HG02970 (cell line): ENCODE measurements around the gene MRI1.
"Not testable (repeated sequence)": the region's sequence is repeated elsewhere in the genome, so short reads cannot be mapped to it uniquely, and the experiment has no call there.

Source experiments
- ATAC-seq: cut with Tn5 transposase; IDR thresholded peaks from one replicate; pipeline ENCODE4 v1.9.1; 2021; ENCODE audit warnings: mild to moderate bottlenecking, moderate library complexity, moderate number of reproducible peaks; ENCODE audit not compliant: unreplicated experiment, low FRiP score

Gene MRI1

DNA sequence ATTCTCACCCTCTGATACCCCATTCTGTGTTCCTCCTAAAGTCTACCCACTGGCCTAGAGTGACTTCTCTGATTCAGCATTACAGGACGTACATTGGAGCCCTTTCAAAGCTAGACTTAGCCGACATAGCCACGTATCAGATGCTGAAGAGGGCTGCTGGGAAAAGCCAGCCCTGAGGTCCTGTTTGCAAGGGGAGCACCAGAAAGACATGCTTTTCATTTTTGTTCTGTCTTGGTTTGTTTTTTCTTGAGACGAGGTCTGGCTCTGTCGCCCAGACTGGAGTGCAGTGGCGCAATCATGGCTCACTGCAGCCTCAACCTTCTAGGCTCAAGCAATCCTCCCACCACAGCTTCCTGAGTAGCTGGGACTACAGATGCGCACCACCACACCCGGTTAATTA is 24.7 kb downstream of the MRI1 start:
- no peak for ATAC-seq

DNA sequence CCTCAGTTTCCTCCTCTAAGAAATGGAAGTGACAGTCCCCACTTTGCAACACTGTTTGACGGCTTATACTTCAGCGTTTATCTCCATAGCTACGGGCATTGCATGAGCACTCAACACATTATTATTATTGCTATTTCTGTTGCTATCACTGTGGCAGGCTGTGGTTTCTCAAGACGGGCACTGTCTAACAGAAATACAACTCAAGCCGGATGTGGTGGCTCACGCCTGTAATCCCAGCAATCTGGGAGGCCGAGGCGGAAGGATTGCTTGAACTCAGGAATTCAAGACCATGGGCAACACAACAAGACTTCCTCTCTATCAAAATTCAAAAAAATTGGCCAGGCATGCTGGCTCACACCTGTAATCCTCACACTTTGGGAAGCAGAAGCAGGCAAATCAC is 26.0 kb downstream of the MRI1 start:
- ATAC-seq, result no peak

DNA sequence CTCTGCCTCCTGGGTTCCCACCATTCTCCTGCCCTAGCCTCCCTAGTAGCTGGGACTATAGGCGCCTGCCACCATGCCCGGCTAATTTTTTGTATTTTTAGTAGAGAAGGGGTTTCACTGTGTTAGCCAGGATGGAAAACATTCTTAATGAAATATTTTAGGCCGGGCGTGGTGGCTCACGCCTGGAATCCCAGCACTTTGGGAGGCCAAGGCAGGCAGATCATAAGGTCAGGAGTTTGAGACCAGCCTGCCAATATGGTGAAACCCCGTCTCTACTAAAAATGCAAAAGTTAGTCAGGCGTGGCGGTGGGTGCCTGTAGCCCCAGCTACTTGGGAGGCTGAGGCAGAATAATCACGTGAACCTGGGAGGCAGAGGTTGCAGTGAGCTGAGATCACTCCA is 29.0 kb downstream of the MRI1 start:
- ATAC-seq, result not testable (repeated sequence)

- no peak for ATAC-seq
These were observed 30.1 kb downstream of the MRI1 start for GRCh38 chr19:13794398-13794756.

GRCh38 chr19:13794757-13795589 is 30.7 kb downstream of the MRI1 start, which contains the start of gene ZSWIM4:
ZSWIM4 (plus strand) TSS chr19:13795443; CDS start chr19:13795649, 206 bp downstream.
- peak; percentile 87 for ATAC-seq

GRCh38 chr19:13795595-13796300 is 31.4 kb downstream of the MRI1 start:
- ATAC-seq, result peak; percentile 42

DNA sequence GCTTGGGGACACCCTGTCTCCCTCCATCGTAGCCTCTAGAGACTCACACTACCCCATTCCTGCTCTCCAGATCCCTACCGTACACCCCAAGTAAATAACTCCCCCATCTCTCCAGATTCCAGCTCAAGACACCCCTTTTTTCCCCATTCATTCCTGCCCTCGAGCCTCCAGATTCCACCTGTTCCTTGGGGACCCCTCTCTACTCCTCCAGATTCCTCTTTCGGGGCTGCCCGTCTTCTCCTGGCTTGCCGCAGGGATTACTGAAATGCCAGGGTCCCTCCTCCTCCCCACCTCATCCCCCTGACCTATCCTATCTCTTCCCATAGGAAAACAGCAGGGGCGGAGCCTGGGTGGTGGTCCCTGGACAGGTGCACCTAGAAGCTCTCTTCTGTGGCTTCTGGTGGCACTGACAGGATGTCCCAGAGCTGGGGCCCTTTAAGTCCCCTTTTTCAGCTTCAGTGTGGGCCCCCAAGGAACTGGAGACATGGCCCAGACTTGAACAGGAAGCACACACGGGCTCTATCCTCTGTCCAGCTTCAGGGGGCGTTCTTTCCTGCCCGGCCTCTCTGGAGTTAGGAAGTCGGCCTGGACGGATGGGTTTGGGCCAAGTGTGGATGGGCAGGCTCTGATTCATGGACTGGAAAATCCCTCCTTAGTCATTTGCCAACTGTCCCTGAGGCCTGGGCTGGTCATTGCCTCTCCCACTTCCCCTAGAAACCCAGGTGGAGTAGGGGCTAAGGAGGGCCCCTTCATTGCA is 32.2 kb downstream of the MRI1 start:
- no peak for ATAC-seq

GRCh38 chr19:13797058-13797440 is 32.7 kb downstream of the MRI1 start:
- no peak for ATAC-seq

DNA sequence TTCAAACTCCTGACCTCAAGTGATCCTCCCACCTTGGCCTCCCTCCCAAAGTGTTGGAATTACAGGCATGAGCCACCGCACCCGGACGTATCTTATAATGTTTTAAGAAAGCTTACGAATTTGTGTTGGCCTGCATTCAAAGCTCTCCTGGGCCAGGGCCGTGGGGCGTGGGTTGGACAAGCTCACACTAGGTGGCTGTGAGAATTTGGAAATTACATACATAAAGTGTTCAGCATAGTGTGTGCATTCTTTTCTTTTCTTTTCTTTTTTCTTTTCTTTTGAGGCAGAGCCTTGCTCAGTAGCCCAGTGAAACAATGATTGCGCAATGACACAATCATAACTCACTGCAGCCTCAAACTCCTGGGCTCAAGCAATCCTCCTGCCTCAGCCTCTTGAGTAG is 33.5 kb downstream of the MRI1 start:
- no peak for ATAC-seq

DNA sequence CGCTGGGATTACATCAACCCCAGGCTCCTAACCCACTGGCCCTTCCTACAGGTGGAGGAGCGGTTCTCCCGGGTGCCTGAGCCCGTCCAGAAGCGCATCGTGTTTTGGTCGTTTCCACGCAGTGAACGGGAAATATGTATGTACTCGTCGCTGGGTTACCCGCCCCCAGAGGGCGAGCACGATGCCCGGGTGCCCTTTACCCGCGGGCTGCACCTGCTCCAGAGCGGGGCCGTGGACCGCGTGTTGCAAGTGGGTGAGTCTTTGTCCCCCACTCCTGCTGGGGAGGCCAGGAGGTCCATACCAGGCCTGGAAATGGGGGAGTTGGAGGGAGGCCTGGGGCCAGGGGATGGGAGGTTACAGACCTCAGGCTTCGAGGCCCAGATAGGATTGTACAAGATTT is 35.3 kb downstream of the MRI1 start:
- no peak for ATAC-seq

GRCh38 chr19:13803038-13803437 is 38.7 kb downstream of the MRI1 start:
- no peak for ATAC-seq

- ATAC-seq, result no peak
These were observed 40.7 kb downstream of the MRI1 start for GRCh38 chr19:13804830-13805683.

DNA sequence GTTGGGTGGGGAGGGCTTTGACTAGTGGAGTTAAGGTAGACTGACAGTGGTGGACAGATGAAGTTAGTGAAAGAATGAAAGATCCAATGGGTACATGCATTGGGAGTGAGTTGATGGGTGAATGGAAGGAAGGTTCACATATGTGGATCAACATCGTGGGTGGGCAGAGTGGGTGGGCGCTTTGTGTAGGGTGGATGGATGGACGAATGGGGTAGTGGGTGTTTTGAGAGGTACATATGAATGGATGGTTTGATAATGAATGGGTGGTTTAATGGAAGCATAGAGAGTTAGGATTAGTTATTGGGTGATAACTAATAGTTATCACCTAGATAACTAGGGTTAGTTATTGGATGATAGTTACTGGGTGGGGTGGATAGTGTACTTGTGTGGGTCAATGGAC is 42.4 kb downstream of the MRI1 start:
- ATAC-seq, result no peak

DNA sequence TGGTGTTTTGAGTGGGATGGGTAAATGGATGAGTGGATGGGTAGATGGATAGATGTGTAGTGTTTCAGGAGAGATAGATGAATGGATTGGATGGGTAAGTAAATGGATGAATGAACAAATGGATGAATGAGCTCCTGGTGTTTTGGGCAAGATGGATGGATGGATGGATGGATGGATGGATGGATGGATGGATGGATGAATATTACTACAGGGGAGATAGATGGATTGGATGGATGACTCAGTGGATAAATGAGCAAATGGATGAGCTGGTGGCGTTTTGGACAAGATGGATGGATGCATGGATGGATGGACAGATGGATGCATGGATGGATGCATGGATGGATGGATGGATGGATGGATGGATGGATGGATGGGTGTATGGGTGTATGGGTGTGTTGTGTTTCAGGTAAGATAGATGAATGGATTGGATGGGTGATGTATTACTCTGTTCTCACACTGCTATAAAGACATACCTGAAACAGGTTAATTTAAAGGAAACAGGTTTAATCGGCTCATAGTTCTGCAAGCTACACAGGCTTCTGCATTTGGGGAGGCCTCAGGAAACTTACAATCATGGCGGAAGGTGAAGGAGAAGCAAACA is 43.2 kb downstream of the MRI1 start:
- ATAC-seq, result no peak

- ATAC-seq, result no peak
These were observed 44.5 kb downstream of the MRI1 start for GRCh38 chr19:13808856-13809255.

GRCh38 chr19:13812544-13812943 is 48.2 kb downstream of the MRI1 start:
- no peak for ATAC-seq

DNA sequence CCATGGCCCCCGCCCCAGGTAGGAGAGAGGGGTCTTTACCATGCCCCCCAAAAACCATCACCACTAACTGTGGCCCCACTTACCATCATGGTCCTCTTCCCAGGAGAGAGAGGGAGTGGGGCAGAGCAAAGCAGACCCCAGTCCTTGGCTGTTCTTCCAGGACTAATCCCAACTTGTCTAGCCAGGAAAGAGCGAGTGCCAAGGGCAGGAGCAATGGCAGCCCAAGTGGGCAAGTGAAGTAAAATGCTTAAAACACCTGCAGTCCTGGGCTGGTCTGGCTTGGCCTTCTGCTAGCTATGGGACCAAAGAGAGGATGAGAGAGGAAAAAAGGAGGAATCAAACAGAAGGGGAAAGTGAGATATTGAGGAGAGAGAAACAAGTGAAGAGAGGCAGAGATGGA is 48.8 kb downstream of the MRI1 start:
- ATAC-seq, result no peak

- no peak for ATAC-seq
These were observed 50.2 kb downstream of the MRI1 start for GRCh38 chr19:13814550-13814949.

DNA sequence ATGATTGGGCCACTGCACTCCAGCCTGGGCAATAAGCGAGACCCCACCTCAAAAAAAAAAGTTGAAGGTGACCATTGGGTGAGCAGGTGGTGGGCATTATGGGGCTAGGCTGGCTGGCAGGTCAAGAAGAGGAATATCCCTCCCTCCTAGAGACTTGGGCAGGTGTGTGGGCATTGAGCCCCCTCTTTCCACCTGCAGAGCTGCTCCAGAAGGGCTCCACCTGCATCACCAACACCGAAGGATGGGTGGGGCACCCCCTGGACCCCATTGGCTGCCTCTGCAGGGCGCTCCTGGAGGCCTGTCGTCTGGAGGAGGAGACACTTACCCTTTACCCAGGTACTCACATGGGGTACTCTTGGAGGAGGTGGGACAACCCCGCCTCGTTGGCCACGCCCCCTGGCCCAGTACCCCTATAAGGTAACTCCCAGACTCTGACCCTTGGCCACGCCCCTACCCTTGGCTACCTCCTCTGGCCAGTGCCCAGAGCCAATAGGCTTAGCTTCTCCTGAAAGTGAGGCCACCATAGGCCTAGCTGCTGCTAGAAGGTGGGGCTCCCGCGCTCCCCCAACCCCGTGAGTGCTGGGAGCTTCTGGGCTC is 52.8 kb downstream of the MRI1 start:
- no peak for ATAC-seq
